Common myeloid progenitor, CD34-positive (primary cell): ENCODE data around the gene SMIM9.

Experiments used
- CTCF ChIA-PET: fragments of 350-600 bp; sonication (Branson Sonifier 250); formaldehyde crosslinking; loops from one replicate; lab custom pipeline; 2021; ENCODE audit warnings: antibody characterized with exemption; lab: Charles Lee
- POLR2A ChIA-PET: fragments of 350-600 bp; sonication (Branson Sonifier 250); formaldehyde crosslinking; loops from one replicate; lab custom pipeline; 2021; ENCODE audit warnings: antibody characterized with exemption; lab: Charles Lee
- DNase-seq, 3 donors: peaks; one replicate each; pipeline versions ENCODE4 v3.0.0 to v3.0.0-alpha.2; 2013
- H3K27ac ChIP-seq, 2 experiments: 1 replicate in 1 of 2; 2 replicates in 1 of 2; pipeline ENCODE4 v1.7.0; 2013; ENCODE audit warnings: inconsistent platforms in 2 of 2, low read length in 2 of 2, mild to moderate bottlenecking in 2 of 2, low read depth in 1 of 2, moderate library complexity in 1 of 2; ENCODE audit not compliant: severe bottlenecking in 2 of 2, insufficient read depth in 1 of 2, poor library complexity in 1 of 2
- H3K27me3 ChIP-seq, 5 experiments: replicated peaks in 2 of 5; 1 replicate in 3 of 5; 2 replicates in 2 of 5; pipeline versions ENCODE4 v1.6.1 to v1.7.0; 2013; ENCODE audit warnings: low read length in 4 of 5, mild to moderate bottlenecking in 2 of 5, moderate library complexity in 2 of 5, inconsistent platforms in 1 of 5; ENCODE audit not compliant: insufficient read depth in 5 of 5, control insufficient read depth in 4 of 5
- H3K36me3 ChIP-seq, 4 experiments: 1 replicate in 2 of 4; 2 replicates in 2 of 4; pipeline versions ENCODE4 v1.6.1 to v1.7.0; 2013; ENCODE audit warnings: low read length in 3 of 4, control low read depth in 1 of 4, mild to moderate bottlenecking in 1 of 4; ENCODE audit not compliant: control insufficient read depth in 4 of 4, insufficient read depth in 4 of 4
- H3K4me1 ChIP-seq, 4 experiments: 1 replicate in 3 of 4; 2 replicates in 1 of 4; pipeline versions ENCODE4 v1.6.1 to v1.7.1; 2013; ENCODE audit warnings: low read length in 3 of 4, mild to moderate bottlenecking in 3 of 4, control low read depth in 1 of 4, inconsistent platforms in 1 of 4, moderate library complexity in 1 of 4; ENCODE audit not compliant: control insufficient read depth in 4 of 4, insufficient read depth in 4 of 4; ENCODE audit errors: control extremely low read depth in 1 of 4
- H3K4me3 ChIP-seq, 7 experiments: 1 replicate in 4 of 7; 2 replicates in 3 of 7; pipeline versions ENCODE4 v1.5.1 to v1.7.0; 2013; ENCODE audit warnings: mild to moderate bottlenecking in 7 of 7, low read length in 6 of 7, moderate library complexity in 6 of 7, inconsistent platforms in 2 of 7, low read depth in 2 of 7, control low read depth in 1 of 7; ENCODE audit not compliant: insufficient read depth in 4 of 7, control insufficient read depth in 1 of 7; ENCODE audit errors: extremely low read depth in 1 of 7
- H3K9me3 ChIP-seq, 5 experiments: 1 replicate in 4 of 5; 2 replicates in 1 of 5; pipeline versions ENCODE4 v1.6.1 to v1.7.1; 2013; ENCODE audit warnings: low read length in 4 of 5, mild to moderate bottlenecking in 2 of 5, inconsistent platforms in 1 of 5, low read depth in 1 of 5, moderate library complexity in 1 of 5; ENCODE audit not compliant: control insufficient read depth in 4 of 5, insufficient read depth in 2 of 5; ENCODE audit errors: control extremely low read depth in 1 of 5
- WGBS: methylation state at CpG from one replicate; pipeline ENCODE4 v1.1.5; 2013; ENCODE audit not compliant: insufficient coverage; 5-methylcytosine and 5-hydroxymethylcytosine counted together

The SMIM9 gene

GRCh38 chrX:154805696-154806091 lies 28.8 kb downstream of the SMIM9 start:
- H3K4me3 ChIP-seq, result peak overlapping the region in 6 of 7 experiments; percentile 31 to 90 (median 69)
- CTCF ChIA-PET, result interaction anchor here (1.1 to 1.4 kb wide), 2 partner anchors 21 to 33 kb away, joined by 3 read pairs; no protein-coding TSS in a partner anchor
- POLR2A ChIA-PET, result no interaction called here
- H3K4me1 ChIP-seq, result peaks cover 23 to 52% (median 34%) of the 10 kb centered on the region in 4 experiments
- H3K36me3 ChIP-seq, result no peaks in the 10 kb centered on the region
- DNase-seq, result no peak
- no peak overlapping the region for H3K27ac ChIP-seq
- WGBS, result 57% methylated on average over 12 of the region's 13 CpGs
- peaks cover 0 to 2% (median 0%) of the 10 kb centered on the region in 5 experiments for H3K9me3 ChIP-seq
- H3K27me3 ChIP-seq, result no peaks in the 10 kb centered on the region

GRCh38 chrX:154804957-154805695 lies 29.3 kb downstream of the SMIM9 start, which contains the start of gene MPP1:
MPP1 (minus strand) TSS chrX:154805485; CDS start chrX:154805373, 112 bp downstream.
- peak within 1 kb of the TSS; percentile 40 to 94 for H3K27ac ChIP-seq
- no peaks in the 10 kb centered on the region for H3K27me3 ChIP-seq
- no peaks in the 10 kb centered on the region for H3K36me3 ChIP-seq
- 32% methylated on average over 56 of the region's 65 CpGs for WGBS
- CTCF ChIA-PET, result interaction anchor here (1.0 to 1.4 kb wide), 4 partner anchors 22 to 56 kb away, joined by 3 read pairs; no protein-coding TSS in a partner anchor
- POLR2A ChIA-PET, result no interaction called here
- H3K4me1 ChIP-seq, result peaks cover 29 to 55% (median 40%) of the 10 kb centered on the region in 4 experiments
- peaks cover 0 to 2% (median 0%) of the 10 kb centered on the region in 5 experiments for H3K9me3 ChIP-seq
- peak; percentile 67 to 84 (median 83) for DNase-seq
- peak within 1 kb of the TSS; percentile 44 to 90 (median 69) for H3K4me3 ChIP-seq

- H3K36me3 ChIP-seq, result no peaks in the 10 kb centered on the region
- ChIA-PET POLR2A (no interaction called here), CTCF (interaction anchor here (0.6 to 1.3 kb wide), 3 partner anchors 41 to 259 kb away, joined by 3 to 5 read pairs (median 3); no protein-coding TSS in a partner anchor)
- peaks cover 0 to 2% (median 0%) of the 10 kb centered on the region in 5 experiments for H3K9me3 ChIP-seq
- H3K4me3 ChIP-seq, result peak overlapping the region; percentile 44 to 90 (median 69)
- peak overlapping the region; percentile 40 to 94 for H3K27ac ChIP-seq
- H3K27me3 ChIP-seq, result no peaks in the 10 kb centered on the region
- 36% methylated on average over 5 of the region's 7 CpGs for WGBS
- H3K4me1 ChIP-seq, result peaks cover 34 to 62% (median 44%) of the 10 kb centered on the region in 4 experiments
- no peak for DNase-seq
Observed at GRCh38 chrX:154804261-154804956, 30.1 kb downstream of the SMIM9 start.

- Histone ChIP-seq H3K4me1 (peaks cover 41 to 75% (median 52%) of the 10 kb centered on the region in 4 experiments), H3K4me3 (peak overlapping the region in 5 of 7 experiments; percentile 2 to 90 (median 17)), H3K27me3 (no peaks in the 10 kb centered on the region), H3K36me3 (no peaks in the 10 kb centered on the region), H3K9me3 (peaks cover 0 to 2% (median 0%) of the 10 kb centered on the region in 5 experiments), H3K27ac (peak overlapping the region in 1 of 2 experiments; percentile 94)
- 60% methylated on average over 2 of the region's 2 CpGs for WGBS
- no peak for DNase-seq
- POLR2A ChIA-PET, result no interaction called here
- CTCF ChIA-PET, result no interaction called here
Observed at GRCh38 chrX:154802947-154803346, 31.5 kb downstream of the SMIM9 start.

- Histone ChIP-seq H3K9me3 (no peaks in the 10 kb centered on the region), H3K27ac (peak overlapping the region; percentile 64 to 94), H3K27me3 (no peaks in the 10 kb centered on the region), H3K4me3 (peak overlapping the region in 3 of 7 experiments; percentile 9 to 25 (median 23)), H3K4me1 (peaks cover 46 to 88% (median 60%) of the 10 kb centered on the region in 4 experiments), H3K36me3 (no peaks in the 10 kb centered on the region)
- 71% methylated on average over 4 of the region's 8 CpGs for WGBS
- DNase-seq, result peak in 2 of 3 donors; percentile 46
- ChIA-PET POLR2A (no interaction called here), CTCF (interaction anchor here (0.9 kb wide), 1 partner anchor 9 kb away, joined by 3 read pairs; no protein-coding TSS in a partner anchor)
Observed at GRCh38 chrX:154800478-154801210, 33.8 kb downstream of the SMIM9 start.

- ChIA-PET CTCF (interaction anchor here (0.9 kb wide), 1 partner anchor 8 kb away, joined by 3 read pairs; no protein-coding TSS in a partner anchor), POLR2A (no interaction called here)
- Histone ChIP-seq H3K27ac (peak overlapping the region; percentile 64 to 94), H3K36me3 (no peaks in the 10 kb centered on the region), H3K4me3 (peak overlapping the region in 4 of 7 experiments; percentile 5 to 42 (median 16)), H3K9me3 (no peaks in the 10 kb centered on the region), H3K4me1 (peaks cover 46 to 89% (median 63%) of the 10 kb centered on the region in 4 experiments), H3K27me3 (no peaks in the 10 kb centered on the region)
- 33% methylated on average over 5 of the region's 9 CpGs for WGBS
- DNase-seq, result peak in 2 of 3 donors; percentile 44 to 56
Observed at GRCh38 chrX:154799556-154800348, 34.7 kb downstream of the SMIM9 start.
